ENCODE data around the gene GARNL3.

- TF ChIP-seq EZH2 (IDR thresholded peaks at IDR 0.05; ENCODE audit: low read depth, unreplicated experiment), result no peak
- TF ChIP-seq EZH2phosphoT487 (IDR thresholded peaks at IDR 0.05; ENCODE audit: unreplicated experiment), result no peak
- TF ChIP-seq CTCF (conservative IDR thresholded peaks at IDR 0.05; ENCODE audit: low read depth in 2 of 2), result no peak
- no peak for TF ChIP-seq REST (IDR thresholded peaks at IDR 0.05; ENCODE audit: unreplicated experiment)
- no peak for TF ChIP-seq POLR2AphosphoS5 (IDR thresholded peaks at IDR 0.05; ENCODE audit: low read depth)
- TF ChIP-seq NANOG (IDR thresholded peaks at IDR 0.05; ENCODE audit: borderline replicate concordance), result no peak
- TF ChIP-seq ZNF114 (CRISPR knock-in tag; IDR thresholded peaks at IDR 0.05), result no peak
- TF ChIP-seq ZNF462 (CRISPR knock-in tag; IDR thresholded peaks at IDR 0.05), result no peak
These were observed 92.3 kb downstream of the GARNL3 start for GRCh38 chr9:127356906-127357305.
